HG03432 (cell line): Measurements from ENCODE around the gene FAM240B.

Source experiments
- ATAC-seq: cut with Tn5 transposase; IDR thresholded peaks from one replicate; pipeline ENCODE4 v1.9.1; 2021; ENCODE audit warnings: mild to moderate bottlenecking, moderate library complexity; ENCODE audit not compliant: unreplicated experiment

The FAM240B gene

GRCh38 chr9:38705917-38706316, 14.0 kb downstream of the FAM240B start:
- no peak for ATAC-seq

GRCh38 chr9:38700695-38701094, 19.2 kb downstream of the FAM240B start:
- ATAC-seq = no peak

- no peak for ATAC-seq
Observed at GRCh38 chr9:38699337-38699736, 20.6 kb downstream of the FAM240B start.

GRCh38 chr9:38697776-38698300, 22.1 kb downstream of the FAM240B start:
- no peak for ATAC-seq

- no peak for ATAC-seq
Observed at GRCh38 chr9:38696999-38697398, 22.9 kb downstream of the FAM240B start.

GRCh38 chr9:38694676-38695075, 25.3 kb downstream of the FAM240B start:
- no peak for ATAC-seq

GRCh38 chr9:38692707-38693106, 27.2 kb downstream of the FAM240B start:
- no peak for ATAC-seq

- peak; percentile 69 for ATAC-seq
Observed at GRCh38 chr9:38690574-38690973, 29.4 kb downstream of the FAM240B start.

- no peak for ATAC-seq
Observed at GRCh38 chr9:38689678-38690077, 30.3 kb downstream of the FAM240B start.

GRCh38 chr9:38687992-38688391, 31.9 kb downstream of the FAM240B start:
- no peak for ATAC-seq

- ATAC-seq = no peak
Observed at GRCh38 chr9:38687389-38687842, 32.5 kb downstream of the FAM240B start.

GRCh38 chr9:38686933-38687332, 33.0 kb downstream of the FAM240B start:
- ATAC-seq = no peak

GRCh38 chr9:38685535-38685934, 34.4 kb downstream of the FAM240B start:
- ATAC-seq = no peak

GRCh38 chr9:38683336-38683735, 36.6 kb downstream of the FAM240B start:
- ATAC-seq = no peak

- ATAC-seq = no peak
Observed at GRCh38 chr9:38682713-38683112, 37.2 kb downstream of the FAM240B start.

GRCh38 chr9:38681747-38682227, 38.1 kb downstream of the FAM240B start:
- ATAC-seq = peak; percentile 47

- no peak for ATAC-seq
Observed at GRCh38 chr9:38680837-38681445, 39.0 kb downstream of the FAM240B start.

GRCh38 chr9:38677660-38678303, 42.2 kb downstream of the FAM240B start:
- no peak for ATAC-seq

GRCh38 chr9:38675831-38676230, 44.1 kb downstream of the FAM240B start:
- ATAC-seq = no peak

GRCh38 chr9:38675211-38675610, 44.7 kb downstream of the FAM240B start:
- no peak for ATAC-seq

- ATAC-seq = no peak
Observed at GRCh38 chr9:38673399-38674193, 46.3 kb downstream of the FAM240B start.
